Measurements from ENCODE around the gene SERPINA12. TPM values are rescaled to one million over a fixed set of nuclear protein-coding genes. Genes with fewer than 3 reads are reported as not detected.

SERPINA12 gene
- total and polyA plus RNA-seq, 2 donors (not counting 1 experiment from before 2014, with no cell fraction given): not detected

GRCh38 chr14:94548131-94548998 is 39.1 kb upstream of the SERPINA12 start:
- Histone ChIP-seq H3K9me3 (ENCODE audit: control insufficient read depth, insufficient read depth, low read depth, low read length) (no peaks in the 10 kb centered on the region), H3K4me1 (ENCODE audit: control insufficient read depth, extremely low read depth, insufficient read depth, low read length) (no peaks in the 10 kb centered on the region), H3K4me3 (replicated peaks in 1 of 4; ENCODE audit: control extremely low read depth in 1 of 4, insufficient read depth in 1 of 4, low read depth in 3 of 4, low read length in 4 of 4) (no peak overlapping the region), H3K27me3 (ENCODE audit: control insufficient read depth, insufficient read depth, low read length) (no peaks in the 10 kb centered on the region), H3K27ac (ENCODE audit: insufficient read depth, low read length) (no peak overlapping the region), H3K79me2 (ENCODE audit: control insufficient read depth, insufficient read depth, low read length) (no peaks in the 10 kb centered on the region), H3K4me2 (ENCODE audit: extremely low read depth, insufficient read depth, low read length) (no peak overlapping the region), H4K20me1 (ENCODE audit: control insufficient read depth, extremely low read depth, insufficient read depth, low read length) (no peaks in the 10 kb centered on the region), H3K9ac (ENCODE audit: insufficient read depth, low read length) (no peak overlapping the region), H2AFZ (ENCODE audit: low read length) (no peak overlapping the region), H3K36me3 (ENCODE audit: control insufficient read depth, insufficient read depth, low read length) (no peaks in the 10 kb centered on the region)
- TF ChIP-seq CTCF (conservative IDR thresholded peaks at IDR 0.05 in 1 of 2, IDR thresholded peaks at IDR 0.05 in 1 of 2; ENCODE audit: low read depth in 1 of 2, low read length in 2 of 2) (no peak), EZH2 (IDR thresholded peaks at IDR 0.05; ENCODE audit: low read length, missing control alignments) (no peak)
- no peak for DNase-seq (ENCODE audit: low read depth in 2 of 2)

DNA sequence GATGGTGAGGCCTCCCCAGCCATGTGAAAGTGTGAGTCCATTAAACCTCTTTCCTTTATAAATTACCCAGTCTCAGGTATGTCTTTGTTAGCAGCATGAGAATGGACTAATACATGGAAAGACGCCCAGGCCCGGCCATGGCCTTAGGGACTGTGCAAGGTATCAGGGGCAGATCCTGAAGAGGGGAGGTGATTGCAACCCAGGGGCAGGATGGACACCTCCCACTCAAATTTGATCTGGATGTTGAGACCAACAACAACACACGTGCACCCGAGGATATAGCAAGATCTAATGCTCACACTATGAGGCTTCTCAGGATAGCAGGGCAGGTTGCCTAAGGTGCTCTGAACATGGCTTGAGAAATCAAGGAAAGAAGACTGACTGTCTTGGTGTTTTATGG is 38.5 kb upstream of the SERPINA12 start:
- no peak for DNase-seq (ENCODE audit: low read depth in 2 of 2)
- no peaks in the 10 kb centered on the region for H3K27me3 ChIP-seq (ENCODE audit: control insufficient read depth, insufficient read depth, low read length)
- no peak overlapping the region for H3K27ac ChIP-seq (ENCODE audit: insufficient read depth, low read length)
- TF ChIP-seq EZH2 (IDR thresholded peaks at IDR 0.05; ENCODE audit: low read length, missing control alignments) (no peak), CTCF (conservative IDR thresholded peaks at IDR 0.05 in 1 of 2, IDR thresholded peaks at IDR 0.05 in 1 of 2; ENCODE audit: low read depth in 1 of 2, low read length in 2 of 2) (no peak)
- no peak overlapping the region for H3K9ac ChIP-seq (ENCODE audit: insufficient read depth, low read length)
- no peaks in the 10 kb centered on the region for H3K4me1 ChIP-seq (ENCODE audit: control insufficient read depth, extremely low read depth, insufficient read depth, low read length)
- no peak overlapping the region for H3K4me3 ChIP-seq (replicated peaks in 1 of 4; ENCODE audit: control extremely low read depth in 1 of 4, insufficient read depth in 1 of 4, low read depth in 3 of 4, low read length in 4 of 4)
- no peaks in the 10 kb centered on the region for H3K36me3 ChIP-seq (ENCODE audit: control insufficient read depth, insufficient read depth, low read length)
- H3K79me2 ChIP-seq (ENCODE audit: control insufficient read depth, insufficient read depth, low read length): no peaks in the 10 kb centered on the region
- no peaks in the 10 kb centered on the region for H4K20me1 ChIP-seq (ENCODE audit: control insufficient read depth, extremely low read depth, insufficient read depth, low read length)
- H3K9me3 ChIP-seq (ENCODE audit: control insufficient read depth, insufficient read depth, low read depth, low read length): no peaks in the 10 kb centered on the region
- H3K4me2 ChIP-seq (ENCODE audit: extremely low read depth, insufficient read depth, low read length): no peak overlapping the region
- H2AFZ ChIP-seq (ENCODE audit: low read length): no peak overlapping the region

- Histone ChIP-seq H3K27me3 (ENCODE audit: control insufficient read depth, insufficient read depth, low read length) (no peaks in the 10 kb centered on the region), H3K4me1 (ENCODE audit: control insufficient read depth, extremely low read depth, insufficient read depth, low read length) (no peaks in the 10 kb centered on the region), H2AFZ (ENCODE audit: low read length) (no peak overlapping the region), H3K27ac (ENCODE audit: insufficient read depth, low read length) (no peak overlapping the region), H3K9ac (ENCODE audit: insufficient read depth, low read length) (no peak overlapping the region), H3K36me3 (ENCODE audit: control insufficient read depth, insufficient read depth, low read length) (no peaks in the 10 kb centered on the region), H3K4me2 (ENCODE audit: extremely low read depth, insufficient read depth, low read length) (no peak overlapping the region), H3K4me3 (replicated peaks in 1 of 4; ENCODE audit: control extremely low read depth in 1 of 4, insufficient read depth in 1 of 4, low read depth in 3 of 4, low read length in 4 of 4) (no peak overlapping the region), H3K9me3 (ENCODE audit: control insufficient read depth, insufficient read depth, low read depth, low read length) (no peaks in the 10 kb centered on the region), H3K79me2 (ENCODE audit: control insufficient read depth, insufficient read depth, low read length) (no peaks in the 10 kb centered on the region), H4K20me1 (ENCODE audit: control insufficient read depth, extremely low read depth, insufficient read depth, low read length) (no peaks in the 10 kb centered on the region)
- no peak for TF ChIP-seq EZH2 (IDR thresholded peaks at IDR 0.05; ENCODE audit: low read length, missing control alignments)
- TF ChIP-seq CTCF (conservative IDR thresholded peaks at IDR 0.05 in 1 of 2, IDR thresholded peaks at IDR 0.05 in 1 of 2; ENCODE audit: low read depth in 1 of 2, low read length in 2 of 2): no peak
- DNase-seq (ENCODE audit: low read depth in 2 of 2): no peak
These were observed 37.9 kb upstream of the SERPINA12 start for GRCh38 chr14:94547151-94547680.
